Central memory CD8-positive, alpha-beta T cell (primary cell): ENCODE measurements around the gene RAB7B.
"Not testable (repeated sequence)": the region's sequence is repeated elsewhere in the genome, so short reads cannot be mapped to it uniquely, and the experiment has no call there.

ENCODE experiments used
- ATAC-seq: fragments of 150-1000 bp; cut with Tn5 transposase; replicated peaks from 2 replicates; pipeline ENCODE4 v1.10.0; 2022; ENCODE audit warnings: mild to moderate bottlenecking, moderate FRiP score, moderate number of reproducible peaks; ENCODE audit not compliant: poor library complexity, severe bottlenecking; ENCODE audit errors: extremely low read depth
- DNase-seq, 2 donors: peaks; one replicate each; pipeline ENCODE4 v3.0.0; 2021; ENCODE audit warnings: low spot score in 2 of 2
- H3K27ac Mint-ChIP-seq: one replicate; pipeline ENCODE4 v1.8.0; 2022; ENCODE audit warnings: low read depth, mild to moderate bottlenecking, moderate library complexity, mixed read lengths
- H3K27me3 Mint-ChIP-seq: one replicate; pipeline ENCODE4 v1.8.0; 2022; ENCODE audit warnings: mixed read lengths
- H3K36me3 Mint-ChIP-seq: one replicate; pipeline ENCODE4 v1.8.0; 2022; ENCODE audit warnings: mild to moderate bottlenecking, moderate library complexity, mixed read lengths; ENCODE audit not compliant: insufficient read depth
- H3K4me1 Mint-ChIP-seq: one replicate; pipeline ENCODE4 v1.8.0; 2022; ENCODE audit warnings: mixed read lengths
- H3K4me3 Mint-ChIP-seq: one replicate; pipeline ENCODE4 v1.8.0; 2022; ENCODE audit warnings: mild to moderate bottlenecking, moderate library complexity, mixed read lengths
- H3K9me3 Mint-ChIP-seq: one replicate; pipeline ENCODE4 v1.8.0; 2022; ENCODE audit warnings: mixed read lengths

Gene RAB7B

GRCh38 chr1:206002871-206003801 lies at the start of gene RAB7B:
Gene RAB7B (minus strand): TSS chr1:206003395. CDS start chr1:205994135, 9,260 bp downstream.
- H3K27ac Mint-ChIP-seq: no peak within 1 kb of the TSS
- no peak within 1 kb of the TSS for H3K4me3 Mint-ChIP-seq
- ATAC-seq: no peak
- no peaks in the 10 kb centered on the region for H3K4me1 Mint-ChIP-seq
- no peak for DNase-seq
- no peaks in the 10 kb centered on the region for H3K9me3 Mint-ChIP-seq
- H3K27me3 Mint-ChIP-seq: peaks cover 11% of the 10 kb centered on the region
- H3K36me3 Mint-ChIP-seq: peaks cover 2% of the 10 kb centered on the region

GRCh38 chr1:206052231-206052865 lies 49.2 kb upstream of the RAB7B start:
- not testable (repeated sequence) for H3K27ac Mint-ChIP-seq, ATAC-seq, H3K9me3 Mint-ChIP-seq, H3K36me3 Mint-ChIP-seq, H3K4me1 Mint-ChIP-seq, H3K4me3 Mint-ChIP-seq, DNase-seq
- H3K27me3 Mint-ChIP-seq: peaks cover 16% of the 10 kb centered on the region

DNA sequence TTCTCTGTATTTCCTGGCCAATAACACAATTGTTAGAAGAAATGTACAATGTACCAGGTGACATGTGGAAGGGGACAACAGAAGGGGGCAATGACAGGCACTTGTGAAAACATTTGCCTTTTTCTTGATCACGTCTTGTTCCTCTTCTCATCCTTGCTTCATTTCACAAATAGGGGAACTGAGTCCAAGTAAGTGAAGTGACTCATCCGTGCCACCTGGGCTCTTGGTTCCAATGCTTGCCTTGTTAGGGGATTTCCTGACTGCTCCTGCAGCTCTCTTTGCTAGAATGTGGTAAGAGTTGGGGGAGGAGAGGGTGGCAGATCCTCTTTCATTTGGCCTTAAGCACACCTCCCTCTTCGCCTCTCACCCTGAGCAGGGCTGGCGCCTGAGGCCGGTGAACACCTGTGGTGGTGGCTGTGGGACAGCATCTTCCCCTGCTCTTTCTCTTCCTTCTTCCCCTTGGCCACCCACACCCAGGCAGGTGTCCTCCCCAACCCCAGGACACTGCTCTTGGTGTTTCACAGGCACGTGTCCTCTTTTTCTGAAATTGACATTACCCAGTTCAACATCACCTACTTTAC lies 47.5 kb upstream of the RAB7B start:
- Mint-ChIP-seq H3K9me3 (no peaks in the 10 kb centered on the region), H3K36me3 (peaks cover 2% of the 10 kb centered on the region), H3K27ac (peak overlapping the region; percentile 35), H3K4me1 (peaks cover 6% of the 10 kb centered on the region), H3K4me3 (no peak overlapping the region), H3K27me3 (peaks cover 17% of the 10 kb centered on the region)
- ATAC-seq: peak; percentile 78
- DNase-seq: peak in 1 of 2 donors; percentile 11

DNA sequence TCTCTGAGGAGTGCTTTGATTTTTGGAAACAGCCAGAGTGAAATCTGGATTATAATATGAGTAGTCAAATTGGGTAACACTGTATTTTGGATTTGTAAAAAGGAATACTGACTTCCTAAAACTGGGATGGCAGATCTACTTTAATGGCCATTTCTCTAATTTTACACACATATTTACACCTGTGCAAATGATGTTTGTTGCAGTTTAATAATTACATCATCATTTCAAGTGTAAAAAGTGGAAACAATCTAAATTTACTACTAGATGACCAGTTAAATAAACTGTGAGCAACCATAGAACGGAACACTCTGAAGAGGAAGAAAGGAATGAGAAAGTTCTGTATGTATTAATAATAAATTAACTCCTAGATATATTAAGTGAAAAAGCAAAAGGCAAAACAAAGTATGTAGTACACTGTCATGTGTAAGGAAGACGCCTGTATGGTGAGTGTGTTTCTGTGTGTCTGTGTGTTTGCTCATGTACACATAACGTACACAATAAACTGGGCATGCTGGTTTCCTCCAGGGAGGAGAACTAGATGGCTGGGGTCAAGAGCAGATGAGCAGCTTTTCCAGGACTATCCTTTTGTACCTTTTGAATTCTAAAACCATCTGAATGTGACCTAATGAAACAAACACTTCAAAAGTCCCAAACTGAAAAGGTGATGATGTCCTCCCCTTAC lies 46.9 kb upstream of the RAB7B start:
- no peak overlapping the region for H3K4me3 Mint-ChIP-seq
- DNase-seq (no peak), ATAC-seq (no peak)
- H3K27me3 Mint-ChIP-seq: peaks cover 17% of the 10 kb centered on the region
- no peaks in the 10 kb centered on the region for H3K9me3 Mint-ChIP-seq
- H3K4me1 Mint-ChIP-seq: peaks cover 6% of the 10 kb centered on the region
- no peak overlapping the region for H3K27ac Mint-ChIP-seq
- H3K36me3 Mint-ChIP-seq: peaks cover 2% of the 10 kb centered on the region

DNA sequence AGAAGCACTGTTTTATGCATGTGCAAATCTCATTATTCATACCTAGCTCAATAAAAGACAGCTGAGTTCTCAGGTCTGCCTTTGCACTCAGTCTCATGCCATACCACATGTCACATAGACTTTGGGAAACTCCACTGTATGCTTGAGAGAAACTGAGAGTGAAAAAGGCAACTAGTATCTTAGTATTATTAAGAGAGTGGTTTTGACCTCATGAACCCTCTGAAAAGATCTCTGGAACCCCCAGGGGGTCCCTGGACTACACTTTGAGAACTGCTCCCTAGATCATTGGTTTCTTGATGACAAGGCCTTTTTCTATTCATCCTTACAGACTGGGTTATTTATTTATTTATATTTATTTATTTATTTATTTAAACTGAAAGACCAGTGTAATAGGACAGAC lies 46.1 kb upstream of the RAB7B start:
- ATAC-seq: no peak
- Mint-ChIP-seq H3K4me1 (peaks cover 6% of the 10 kb centered on the region), H3K9me3 (no peaks in the 10 kb centered on the region)

GRCh38 chr1:206048582-206048981 lies 45.4 kb upstream of the RAB7B start:
- no peak for DNase-seq
- Mint-ChIP-seq H3K27me3 (peaks cover 17% of the 10 kb centered on the region), H3K36me3 (peaks cover 2% of the 10 kb centered on the region), H3K4me3 (no peak overlapping the region), H3K27ac (no peak overlapping the region), H3K9me3 (no peaks in the 10 kb centered on the region), H3K4me1 (peaks cover 6% of the 10 kb centered on the region)
- ATAC-seq: no peak

More for the DNA sequence above, 46.1 kb upstream of the RAB7B start:
- Mint-ChIP-seq H3K36me3 (peaks cover 2% of the 10 kb centered on the region), H3K27me3 (peaks cover 17% of the 10 kb centered on the region), H3K4me3 (no peak overlapping the region), H3K27ac (no peak overlapping the region)
- no peak for DNase-seq

- H3K27ac Mint-ChIP-seq: no peak overlapping the region
- peaks cover 17% of the 10 kb centered on the region for H3K27me3 Mint-ChIP-seq
- peaks cover 2% of the 10 kb centered on the region for H3K36me3 Mint-ChIP-seq
- H3K4me1 Mint-ChIP-seq: peaks cover 6% of the 10 kb centered on the region
- DNase-seq: no peak
- H3K4me3 Mint-ChIP-seq: no peak overlapping the region
- no peak for ATAC-seq
- no peaks in the 10 kb centered on the region for H3K9me3 Mint-ChIP-seq
Measured at GRCh38 chr1:206047271-206047670, 44.1 kb upstream of the RAB7B start.

DNA sequence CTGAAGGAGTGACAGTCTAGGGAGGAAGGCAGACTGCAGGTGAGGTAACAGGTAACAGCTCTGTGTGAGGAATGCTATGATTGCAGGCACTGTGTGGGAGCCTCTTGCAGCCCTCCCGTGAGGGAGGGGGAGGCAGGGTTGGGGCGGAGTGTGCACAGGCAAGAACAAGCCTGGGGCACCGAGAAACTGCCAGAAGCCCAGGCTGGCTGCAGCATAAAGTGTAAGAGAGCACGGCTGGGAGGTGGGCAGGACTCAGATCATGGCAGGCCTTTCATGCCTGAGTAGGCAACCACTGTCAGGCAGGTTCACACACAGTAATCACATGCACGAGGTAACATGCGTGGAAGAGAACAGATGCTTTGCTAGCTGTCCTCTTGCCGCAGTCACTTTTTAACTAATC lies 38.4 kb upstream of the RAB7B start:
- no peak overlapping the region for H3K4me3 Mint-ChIP-seq
- ATAC-seq: no peak
- peaks cover 15% of the 10 kb centered on the region for H3K27me3 Mint-ChIP-seq
- no peaks in the 10 kb centered on the region for H3K36me3 Mint-ChIP-seq
- H3K27ac Mint-ChIP-seq: no peak overlapping the region
- H3K4me1 Mint-ChIP-seq: peaks cover 8% of the 10 kb centered on the region
- no peak for DNase-seq
- H3K9me3 Mint-ChIP-seq: no peaks in the 10 kb centered on the region

DNA sequence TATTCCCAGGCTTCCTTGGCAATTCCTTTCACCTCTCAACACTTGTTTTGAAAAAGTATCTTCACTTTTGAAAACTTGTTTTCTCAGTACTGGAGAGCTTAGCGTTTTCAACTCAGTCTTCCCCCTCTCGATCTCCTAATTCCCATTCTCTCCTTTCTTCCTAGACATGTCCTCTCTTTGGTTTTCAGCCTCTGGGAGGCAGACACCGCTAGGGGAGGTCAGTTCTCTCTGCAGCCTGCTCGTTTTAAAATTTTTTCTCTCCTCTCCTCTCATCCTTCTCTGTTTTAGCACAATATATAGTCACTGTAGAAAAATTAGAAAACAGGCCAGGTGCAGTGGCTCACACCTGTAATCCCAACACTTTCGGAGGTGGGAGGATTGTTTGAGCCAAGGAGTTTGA lies 37.1 kb upstream of the RAB7B start:
- no peak overlapping the region for H3K4me3 Mint-ChIP-seq
- peaks cover 8% of the 10 kb centered on the region for H3K4me1 Mint-ChIP-seq
- ATAC-seq (no peak), DNase-seq (no peak)
- H3K36me3 Mint-ChIP-seq: no peaks in the 10 kb centered on the region
- peak overlapping the region; percentile 56 for H3K27ac Mint-ChIP-seq
- H3K9me3 Mint-ChIP-seq: no peaks in the 10 kb centered on the region
- H3K27me3 Mint-ChIP-seq: peaks cover 15% of the 10 kb centered on the region

- DNase-seq (no peak), ATAC-seq (no peak)
- H3K4me3 Mint-ChIP-seq: no peak overlapping the region
- H3K9me3 Mint-ChIP-seq: no peaks in the 10 kb centered on the region
- H3K27me3 Mint-ChIP-seq: peaks cover 15% of the 10 kb centered on the region
- peaks cover 8% of the 10 kb centered on the region for H3K4me1 Mint-ChIP-seq
- H3K27ac Mint-ChIP-seq: peak overlapping the region; percentile 56
- no peaks in the 10 kb centered on the region for H3K36me3 Mint-ChIP-seq
Measured at GRCh38 chr1:206039046-206039973, 36.1 kb upstream of the RAB7B start.

- H3K9me3 Mint-ChIP-seq: no peaks in the 10 kb centered on the region
- no peak overlapping the region for H3K27ac Mint-ChIP-seq
- H3K4me3 Mint-ChIP-seq: no peak overlapping the region
- peaks cover 1% of the 10 kb centered on the region for H3K36me3 Mint-ChIP-seq
- DNase-seq: no peak
- no peak for ATAC-seq
- H3K4me1 Mint-ChIP-seq: peaks cover 8% of the 10 kb centered on the region
- peaks cover 23% of the 10 kb centered on the region for H3K27me3 Mint-ChIP-seq
Measured at GRCh38 chr1:206037581-206037980, 34.4 kb upstream of the RAB7B start.
